Stimulated activated CD8-positive, alpha-beta memory T cell treated with anti-CD3 and anti-CD28 coated beads, Interleukin-12 subunit alpha, Interleukin-12 subunit beta, amount 100 ng/mL, for 4 hours (primary cell): ENCODE data around the gene USP26.
"Not testable (repeated sequence)": the region's sequence is repeated elsewhere in the genome, so short reads cannot be mapped to it uniquely, and the experiment has no call there.

Experiments
- DNase-seq: peaks from one replicate; pipeline ENCODE4 v3.0.0-alpha.2; 2020; ENCODE audit warnings: low read depth

USP26 gene, protein sequence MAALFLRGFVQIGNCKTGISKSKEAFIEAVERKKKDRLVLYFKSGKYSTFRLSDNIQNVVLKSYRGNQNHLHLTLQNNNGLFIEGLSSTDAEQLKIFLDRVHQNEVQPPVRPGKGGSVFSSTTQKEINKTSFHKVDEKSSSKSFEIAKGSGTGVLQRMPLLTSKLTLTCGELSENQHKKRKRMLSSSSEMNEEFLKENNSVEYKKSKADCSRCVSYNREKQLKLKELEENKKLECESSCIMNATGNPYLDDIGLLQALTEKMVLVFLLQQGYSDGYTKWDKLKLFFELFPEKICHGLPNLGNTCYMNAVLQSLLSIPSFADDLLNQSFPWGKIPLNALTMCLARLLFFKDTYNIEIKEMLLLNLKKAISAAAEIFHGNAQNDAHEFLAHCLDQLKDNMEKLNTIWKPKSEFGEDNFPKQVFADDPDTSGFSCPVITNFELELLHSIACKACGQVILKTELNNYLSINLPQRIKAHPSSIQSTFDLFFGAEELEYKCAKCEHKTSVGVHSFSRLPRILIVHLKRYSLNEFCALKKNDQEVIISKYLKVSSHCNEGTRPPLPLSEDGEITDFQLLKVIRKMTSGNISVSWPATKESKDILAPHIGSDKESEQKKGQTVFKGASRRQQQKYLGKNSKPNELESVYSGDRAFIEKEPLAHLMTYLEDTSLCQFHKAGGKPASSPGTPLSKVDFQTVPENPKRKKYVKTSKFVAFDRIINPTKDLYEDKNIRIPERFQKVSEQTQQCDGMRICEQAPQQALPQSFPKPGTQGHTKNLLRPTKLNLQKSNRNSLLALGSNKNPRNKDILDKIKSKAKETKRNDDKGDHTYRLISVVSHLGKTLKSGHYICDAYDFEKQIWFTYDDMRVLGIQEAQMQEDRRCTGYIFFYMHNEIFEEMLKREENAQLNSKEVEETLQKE

DNA sequence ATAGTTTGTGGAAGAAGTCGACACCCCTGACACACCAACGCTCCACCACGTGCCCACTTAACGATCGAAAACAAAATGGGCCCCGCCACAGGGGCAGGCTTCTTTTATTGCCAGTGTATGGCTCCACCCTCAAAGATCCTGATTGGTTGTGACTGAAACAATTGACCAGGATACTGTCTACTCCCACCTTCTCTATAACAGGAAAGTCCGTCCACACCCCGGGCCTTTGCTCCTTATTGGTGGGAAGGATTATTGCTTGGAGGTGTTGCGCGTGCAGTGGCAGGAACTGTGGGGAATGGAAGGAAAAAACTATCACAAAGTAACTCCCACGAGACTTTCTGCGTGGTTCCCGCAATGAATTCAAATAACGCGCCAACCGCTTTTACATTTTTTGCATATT is at the start of gene USP26:
USP26 (minus strand) TSS at position 79 of the 400 bp plus-strand sequence. CDS start 68,889 bp downstream, outside the sequence.
- no peak for DNase-seq

DNA sequence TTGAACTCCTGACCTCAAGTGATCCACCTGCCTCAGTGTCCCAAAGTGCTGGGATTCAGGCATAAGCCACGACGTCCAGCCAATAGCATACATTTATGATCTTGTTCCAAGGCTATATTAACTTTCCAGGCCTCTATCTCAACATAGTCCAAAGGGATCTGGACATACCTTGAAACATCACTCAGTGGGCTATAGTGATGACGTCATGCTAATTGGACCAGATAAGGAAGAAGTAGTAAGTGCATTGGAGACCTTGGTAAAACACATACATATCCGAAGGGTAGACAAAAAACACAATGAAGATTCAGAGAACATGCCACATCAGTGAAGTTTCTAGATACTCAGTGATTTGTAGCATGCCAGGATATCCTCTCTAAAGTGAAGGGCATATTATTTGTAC is 37.4 kb upstream of the USP26 start:
- no peak for DNase-seq

DNA sequence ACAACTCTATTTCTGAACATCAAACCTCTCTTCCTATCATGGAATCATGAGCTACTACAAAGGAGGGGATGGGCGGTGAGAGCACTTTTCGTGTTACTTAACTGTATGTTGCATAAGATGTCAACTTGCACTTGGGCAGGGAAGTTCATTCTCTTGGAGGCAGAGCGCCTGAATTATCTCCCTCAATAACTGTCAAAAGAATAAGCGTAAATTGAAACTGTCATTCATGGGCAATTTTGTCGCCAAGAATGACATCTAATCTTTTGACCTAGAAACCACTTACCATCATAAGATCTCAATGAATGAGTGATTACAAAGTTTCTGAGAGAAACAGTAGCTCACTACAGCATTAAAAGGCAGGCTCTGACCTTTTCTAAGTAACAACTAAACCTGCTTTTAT is 23.5 kb upstream of the USP26 start:
- DNase-seq = no peak

DNA sequence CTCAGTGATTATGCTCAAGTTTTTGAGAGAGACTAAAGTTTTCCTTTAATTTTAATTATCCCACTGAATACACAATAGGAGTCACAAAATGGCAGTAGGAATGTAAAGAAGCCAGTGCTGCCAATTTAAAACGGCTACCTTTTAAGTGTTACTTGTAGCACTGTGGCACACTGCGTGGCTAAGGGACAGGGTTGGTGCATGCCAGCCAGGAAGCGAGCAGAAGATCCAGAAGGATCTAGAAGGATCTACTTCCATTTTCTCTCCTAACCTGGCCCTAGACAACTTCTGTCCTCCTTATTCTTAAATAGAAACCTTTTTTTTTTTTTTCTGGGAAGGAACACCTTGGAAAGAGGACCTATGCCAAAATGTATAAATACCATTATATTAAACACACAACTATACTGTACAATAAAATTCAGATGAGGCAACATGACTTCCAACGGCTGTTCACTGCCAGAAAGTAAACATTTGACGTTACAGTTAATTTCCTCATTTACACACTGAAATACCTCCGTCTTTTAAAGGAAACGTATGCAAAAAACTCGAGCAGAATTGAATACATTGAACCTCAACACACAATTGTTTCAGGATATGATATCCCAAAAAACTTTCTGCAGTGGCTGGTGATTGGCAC is 2.7 kb downstream of the USP26 start:
- DNase-seq = no peak

DNA sequence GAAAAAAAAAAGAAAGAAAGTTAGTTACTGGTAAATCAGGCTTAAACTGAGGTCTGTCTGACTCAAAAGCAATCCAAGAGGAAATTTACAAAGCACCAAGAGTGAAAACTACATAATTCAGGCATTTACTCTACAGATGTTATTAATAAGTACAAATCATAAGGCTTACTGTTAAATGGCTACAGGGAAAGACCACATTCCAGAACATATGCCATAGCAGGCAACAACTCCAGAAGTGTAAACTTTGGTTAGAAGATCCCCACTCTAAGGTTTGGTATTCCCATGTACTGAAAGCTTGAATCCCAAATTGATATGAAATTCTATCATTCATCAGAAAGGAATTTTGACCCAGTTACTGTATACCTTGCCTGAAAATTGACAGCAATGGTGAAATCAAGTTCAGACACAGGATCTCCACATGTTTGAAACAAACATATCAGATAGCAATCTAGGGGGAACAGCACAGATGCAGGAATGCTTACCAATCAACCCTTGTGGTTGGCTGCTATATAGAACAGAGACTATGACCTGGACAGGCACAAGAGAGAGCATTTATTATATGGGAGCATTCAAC is 6.6 kb downstream of the USP26 start:
- DNase-seq = no peak

DNA sequence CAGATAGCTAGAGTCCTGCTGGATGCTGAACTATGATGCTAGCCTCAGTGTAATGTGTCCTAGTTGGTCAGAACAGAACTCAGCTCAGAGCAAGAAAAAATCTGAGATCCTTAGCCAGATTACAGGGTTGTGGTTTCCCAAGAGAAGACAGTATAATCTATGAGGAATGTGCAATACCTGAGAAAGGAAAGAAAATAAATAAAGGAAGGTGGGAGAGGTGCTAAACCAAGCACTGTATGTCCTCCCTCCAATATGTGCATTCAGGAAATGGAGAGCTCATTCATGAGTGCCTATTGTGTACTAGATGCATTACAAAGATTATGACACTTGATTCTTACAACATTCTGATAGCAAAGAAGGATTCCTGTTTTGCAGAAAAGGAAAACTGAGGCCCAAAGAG is 7.5 kb downstream of the USP26 start:
- DNase-seq = no peak

DNA sequence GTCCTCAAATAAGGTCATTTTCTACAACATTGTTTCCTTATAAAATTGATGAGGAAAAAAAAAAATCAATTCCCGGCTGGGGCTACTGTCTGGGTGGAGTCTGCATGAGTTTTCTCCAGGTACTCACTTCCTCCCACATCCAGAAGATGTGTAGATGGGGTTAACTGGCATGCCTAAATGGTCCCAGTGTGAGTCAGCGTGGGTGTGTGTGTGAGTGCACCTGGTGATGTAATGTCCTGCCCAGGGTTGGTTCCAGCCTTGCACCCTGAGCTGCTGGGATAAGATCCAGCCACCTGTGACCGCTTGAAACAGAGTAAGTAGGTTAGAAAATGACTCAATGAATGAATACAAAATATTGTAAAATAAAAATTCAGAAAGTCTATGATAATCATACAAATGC is 11.1 kb downstream of the USP26 start:
- DNase-seq = no peak

DNA sequence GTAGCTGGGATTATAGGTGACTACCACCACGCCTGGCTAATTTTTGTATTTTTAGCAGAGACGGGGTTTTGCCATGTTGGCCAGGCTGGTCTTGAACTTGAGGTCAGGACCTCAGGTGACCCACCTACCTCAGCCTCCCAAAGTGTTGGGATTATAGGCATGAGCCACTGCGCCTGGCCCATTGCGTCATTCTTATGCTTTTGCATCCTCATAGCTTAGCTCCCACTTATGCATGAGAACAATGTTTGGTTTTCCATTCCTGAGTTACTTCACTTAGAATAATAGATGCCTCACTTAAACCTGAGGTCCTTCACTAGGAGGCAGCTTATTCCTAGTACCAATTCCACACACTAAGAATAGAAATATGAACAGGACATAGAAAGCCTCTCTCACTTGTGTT is 11.9 kb downstream of the USP26 start:
- not testable (repeated sequence) for DNase-seq

DNA sequence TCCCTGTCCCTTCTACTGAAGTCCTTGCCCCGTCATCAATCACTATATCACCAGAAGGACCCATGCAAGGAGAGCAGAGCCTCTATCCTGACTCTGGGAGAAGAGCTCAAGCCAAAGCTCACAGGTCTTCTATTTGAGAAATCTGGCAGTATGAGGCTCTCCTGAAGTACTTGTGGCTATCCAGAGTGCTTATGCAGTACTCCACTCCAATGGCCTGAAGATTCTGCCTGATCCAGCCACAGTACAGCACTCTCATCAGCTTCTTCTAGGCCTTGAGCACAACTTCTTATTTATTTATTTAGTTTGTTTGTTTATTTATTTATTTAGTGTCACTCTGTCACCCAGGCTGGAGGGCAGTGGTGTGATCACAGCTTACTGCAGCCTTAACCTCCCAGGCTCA is 13.0 kb downstream of the USP26 start:
- no peak for DNase-seq

DNA sequence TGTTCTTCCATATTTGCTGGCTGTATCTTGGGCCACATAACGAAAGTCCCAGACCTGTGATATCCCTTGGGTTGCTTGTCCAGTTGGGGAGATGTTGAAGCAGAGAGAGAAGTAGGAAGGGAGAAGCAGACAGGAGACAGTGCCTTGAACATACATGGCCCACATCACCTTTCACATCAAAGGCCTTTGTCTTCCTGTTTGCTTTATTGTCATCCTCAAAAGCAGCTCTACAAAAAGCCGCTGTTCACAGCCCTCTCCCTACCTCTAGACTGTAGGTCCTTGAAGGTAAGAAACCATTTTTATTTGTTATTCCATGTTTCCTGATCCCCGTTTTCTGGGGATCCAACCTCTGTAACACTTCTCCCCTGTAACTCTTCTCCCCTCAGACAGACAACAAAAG is 14.9 kb downstream of the USP26 start:
- DNase-seq = no peak

DNA sequence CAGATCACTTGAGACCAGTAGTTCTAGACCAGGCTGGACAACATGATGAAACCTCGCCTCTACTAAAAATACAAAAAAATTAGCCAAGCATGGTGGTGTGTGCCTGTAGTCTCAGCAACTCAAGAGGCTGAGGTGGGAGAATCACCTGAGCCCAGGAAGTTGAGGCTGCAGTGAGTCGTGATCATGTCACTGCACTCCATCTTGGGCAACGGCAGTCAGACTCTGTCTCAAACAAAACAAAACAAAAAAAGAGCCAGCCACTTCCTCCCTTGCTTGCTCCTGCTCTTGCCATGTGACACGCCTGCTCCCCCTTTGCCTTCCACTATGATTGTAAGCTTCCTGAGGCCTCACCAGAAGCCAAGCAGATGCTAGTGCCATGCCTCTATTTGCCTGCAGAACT is 19.1 kb downstream of the USP26 start:
- DNase-seq = not testable (repeated sequence)

DNA sequence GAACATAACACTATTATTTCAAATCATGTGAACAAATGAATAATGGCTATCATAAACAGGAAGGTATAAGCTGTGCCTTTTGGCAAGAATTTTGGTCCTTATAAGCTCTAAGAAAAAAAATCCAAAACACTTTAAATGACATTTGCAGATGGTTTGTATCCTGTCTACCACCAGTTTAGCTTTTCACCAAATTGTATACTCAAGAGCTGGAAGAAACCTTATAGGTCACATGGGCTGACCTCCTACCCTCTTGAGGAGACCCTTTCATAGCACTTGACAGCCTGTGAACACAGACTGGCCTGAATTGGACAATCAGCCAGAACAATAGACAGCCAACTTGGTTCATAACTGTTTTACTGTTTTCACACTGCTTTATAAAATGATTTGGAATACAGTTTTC is 24.3 kb downstream of the USP26 start:
- DNase-seq = no peak

DNA sequence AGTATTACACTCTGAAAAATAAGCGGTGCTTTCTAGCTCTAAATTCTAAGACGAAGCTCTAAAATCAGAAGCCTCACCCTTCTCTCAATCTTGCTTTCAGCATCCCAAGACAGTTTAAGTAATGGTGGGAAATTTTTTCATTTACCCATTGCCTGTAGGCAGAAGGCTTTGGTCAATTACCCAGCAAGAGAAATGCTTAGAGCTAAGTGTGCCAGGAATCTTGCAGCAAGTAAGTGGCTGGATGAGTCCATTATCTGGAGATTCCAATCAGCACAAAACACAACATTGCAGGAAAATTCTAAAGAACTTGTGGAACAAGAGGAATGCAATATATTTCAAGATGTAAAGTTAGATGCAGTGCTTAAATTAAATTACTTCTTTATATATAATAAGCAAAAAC is 28.4 kb downstream of the USP26 start:
- no peak for DNase-seq

DNA sequence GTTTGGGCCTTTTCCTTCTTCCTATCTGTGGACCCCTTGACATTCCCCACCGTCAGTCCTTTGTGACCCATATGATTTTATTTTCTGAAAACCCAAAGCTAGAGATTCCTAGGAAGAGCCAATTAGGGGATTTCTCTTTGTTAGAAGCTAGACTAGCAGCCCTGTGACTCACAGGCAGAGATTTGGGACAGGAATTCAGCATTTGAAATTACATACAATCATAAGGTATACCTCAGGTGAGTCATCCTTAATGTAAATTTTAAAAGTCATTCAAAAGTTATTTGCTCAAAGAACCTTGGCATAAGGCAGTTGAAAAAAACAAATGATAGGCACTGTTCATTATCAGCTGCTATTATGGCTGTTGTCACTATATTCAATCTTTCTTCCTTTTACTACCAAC is 40.6 kb downstream of the USP26 start:
- no peak for DNase-seq

DNA sequence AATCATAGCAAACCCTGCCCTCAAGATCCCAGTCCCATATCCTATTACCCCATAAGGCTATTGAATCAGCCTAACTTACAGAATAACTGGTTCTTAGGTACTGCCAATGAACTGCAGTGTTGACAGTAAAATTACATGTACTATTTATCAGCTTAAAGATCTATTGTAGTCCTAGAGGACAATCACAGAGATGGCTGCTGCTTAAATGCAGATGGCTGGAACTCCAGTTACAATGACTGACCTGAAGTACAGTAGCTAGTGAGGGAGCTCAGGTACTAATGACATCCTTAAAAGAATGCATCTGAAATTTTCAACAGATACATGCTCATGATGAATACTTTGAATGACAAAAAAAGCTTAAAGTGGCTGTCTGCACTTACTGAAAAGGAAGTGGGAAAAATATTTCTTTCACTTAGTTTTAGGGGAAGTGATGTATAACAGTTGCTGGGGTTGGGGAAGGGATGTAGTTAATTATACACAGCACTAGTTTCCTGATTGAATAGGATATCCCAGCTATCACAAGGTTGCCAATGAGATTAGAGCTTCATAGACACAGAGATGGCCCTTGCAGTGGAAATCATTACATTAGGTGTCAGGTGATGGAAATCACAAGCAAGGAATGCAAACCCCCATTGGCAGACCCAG is 42.0 kb downstream of the USP26 start:
- no peak for DNase-seq

DNA sequence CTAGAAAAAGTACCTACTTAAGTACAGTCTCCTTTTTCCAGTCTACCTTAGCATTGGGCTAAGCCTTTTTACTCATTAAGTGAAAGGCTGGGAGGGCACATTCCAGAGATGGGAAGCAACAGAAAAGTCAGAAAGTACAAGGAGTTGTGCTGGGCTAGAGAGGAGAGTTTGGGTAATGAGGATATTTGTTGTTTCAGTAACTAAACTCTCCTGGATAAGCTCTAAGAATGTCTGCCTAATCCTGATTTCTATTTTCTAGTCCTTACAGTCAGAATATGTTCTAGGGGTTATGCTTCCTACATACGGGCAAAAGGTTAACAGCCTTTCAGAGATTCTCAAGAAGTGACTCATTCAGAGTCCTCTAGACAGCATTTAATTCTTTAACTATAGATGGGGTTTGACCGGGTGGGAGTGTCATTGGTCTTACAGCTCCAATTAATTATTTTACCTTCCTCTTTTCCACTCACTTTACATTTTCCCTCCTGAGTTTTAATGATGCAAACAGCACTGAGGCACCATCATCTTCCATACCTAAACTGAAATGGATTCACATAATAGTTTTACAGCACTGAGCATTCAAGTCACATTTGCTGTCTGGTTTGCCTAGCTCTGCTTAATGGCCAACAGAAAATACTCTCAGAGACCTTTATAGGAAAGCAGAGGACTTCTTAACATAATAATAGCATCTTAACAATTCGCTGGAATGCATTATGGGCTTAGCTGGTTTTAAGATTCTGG is 42.9 kb downstream of the USP26 start:
- DNase-seq = no peak

DNA sequence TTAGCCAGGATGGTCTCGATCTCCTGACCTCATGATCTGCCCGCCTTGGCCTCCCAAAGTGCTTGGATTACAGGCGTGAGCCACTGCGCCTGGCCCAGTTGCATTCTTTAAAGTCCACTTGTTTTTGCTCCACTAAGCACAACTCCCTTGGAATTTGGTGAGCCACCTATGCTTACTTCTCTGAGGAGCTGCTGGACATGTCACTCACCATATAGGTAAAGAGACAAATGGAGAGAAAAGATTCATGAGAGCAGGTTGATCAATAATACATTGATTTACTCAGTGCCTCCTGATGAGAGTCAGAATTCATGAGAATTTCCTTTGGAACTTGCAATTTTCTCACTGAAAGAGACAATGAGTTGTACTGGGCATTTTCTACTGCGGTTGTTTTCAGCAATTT is 48.2 kb downstream of the USP26 start:
- no peak for DNase-seq

DNA sequence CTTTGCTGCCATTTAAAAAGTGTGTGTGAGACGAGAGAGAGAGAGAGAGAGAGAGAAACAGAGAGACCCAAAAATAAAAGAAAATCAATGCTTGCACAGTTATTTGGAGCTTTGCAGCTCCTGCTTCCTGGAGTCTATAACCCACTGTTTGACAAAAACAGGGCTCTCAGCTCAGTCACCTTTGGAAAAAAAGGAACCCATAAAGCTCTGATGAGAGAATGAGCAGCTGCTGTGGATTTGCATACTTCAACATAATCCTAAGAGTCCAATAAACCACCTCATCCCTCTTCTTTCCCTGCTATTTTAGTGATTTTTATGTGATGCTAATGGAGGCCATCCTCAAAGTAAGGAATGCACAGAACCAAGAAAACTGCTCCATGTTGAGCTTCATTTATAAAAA is 50.3 kb downstream of the USP26 start:
- no peak for DNase-seq

DNA sequence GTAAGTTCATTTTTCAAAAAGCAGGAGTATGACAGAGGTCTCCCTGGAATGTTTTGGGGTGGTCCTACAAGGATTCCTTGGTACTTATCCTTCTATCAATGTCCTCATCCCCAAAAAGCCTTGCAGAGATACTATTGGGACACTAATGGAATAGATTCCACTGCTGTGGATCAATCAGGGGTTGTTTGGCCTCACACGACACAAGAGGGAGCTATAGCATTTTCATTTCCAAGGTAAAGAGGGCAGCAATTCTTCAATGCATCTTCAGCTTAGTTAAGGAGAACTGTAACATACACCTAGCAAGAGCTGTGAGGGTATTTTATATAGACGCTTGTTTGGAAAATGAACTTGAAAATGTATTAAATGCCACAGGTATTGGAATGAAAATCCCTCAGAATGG is 50.9 kb downstream of the USP26 start:
- DNase-seq = no peak

DNA sequence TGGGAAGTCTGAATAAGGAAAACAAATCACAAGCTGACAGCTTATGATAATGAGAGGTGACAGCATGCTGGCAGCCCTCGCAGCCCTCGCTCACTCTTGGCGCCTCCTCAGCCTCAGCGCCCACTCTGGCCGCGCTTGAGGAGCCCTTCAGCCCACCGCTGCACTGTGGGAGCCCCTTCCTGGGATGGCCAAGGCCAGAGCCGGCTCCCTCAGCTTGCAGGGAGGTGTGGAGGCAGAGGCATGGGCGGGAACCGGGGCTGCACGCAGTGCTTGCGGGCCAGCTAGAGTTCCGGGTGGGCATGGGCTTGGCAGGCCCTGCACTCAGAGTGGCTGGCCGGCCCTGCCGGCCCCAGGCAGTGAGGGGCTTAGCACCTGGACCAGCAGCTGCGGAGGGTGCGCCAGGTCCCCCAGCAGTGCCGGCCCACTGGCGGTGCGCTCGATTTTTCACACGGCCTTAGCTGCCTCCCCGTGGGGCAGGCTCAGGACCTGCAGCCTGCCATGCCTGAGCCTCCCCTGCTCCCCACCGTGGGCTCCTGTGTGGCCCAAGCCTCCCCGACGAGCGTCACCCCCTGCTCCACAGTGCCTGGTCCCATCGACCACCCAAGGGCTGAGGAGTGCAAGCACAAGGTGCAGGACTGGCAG is 52.6 kb downstream of the USP26 start:
- not testable (repeated sequence) for DNase-seq

DNA sequence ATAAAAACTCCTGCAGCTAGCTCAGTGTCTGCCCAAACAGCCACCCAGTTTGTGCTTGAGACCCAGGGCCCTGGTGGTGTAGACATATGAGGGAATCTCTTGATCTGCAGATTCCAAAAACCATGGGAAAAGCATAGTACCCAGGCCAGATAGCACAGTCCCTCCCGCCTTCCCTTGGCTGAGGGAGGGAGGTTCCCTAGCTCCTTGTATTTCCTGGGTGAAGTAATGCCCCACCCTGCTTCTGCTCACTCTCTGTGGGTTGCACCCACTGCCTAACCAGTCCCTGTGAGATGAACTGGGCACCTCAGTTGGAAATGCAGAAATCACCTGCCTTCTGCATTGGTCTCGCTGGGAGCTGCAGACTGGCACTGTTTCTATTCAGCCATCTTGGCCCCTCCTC is 54.6 kb downstream of the USP26 start:
- no peak for DNase-seq
